T-helper 17 cell (primary cell): Measurements from ENCODE around the gene ERICH4. TPM values are rescaled to one million over a fixed set of nuclear protein-coding genes. Genes with fewer than 3 reads are reported as not detected.
A peak's percentile ranks its signal among the peaks of the same experiment; 100 is the strongest.
"Not testable (repeated sequence)": the region's sequence is repeated elsewhere in the genome, so short reads cannot be mapped to it uniquely, and the experiment has no call there.

Experiments
- ATAC-seq: fragments of 150-1000 bp; cut with Tn5 transposase; 2 replicates; pipeline ENCODE4 v1.10.0; 2021; ENCODE audit warnings: mild to moderate bottlenecking, moderate library complexity
- DNase-seq, 3 donors: peaks; one replicate each; pipeline versions ENCODE4 v3.0.0 to v3.0.0-alpha.2; 2020 to 2021
- H3K9me3 ChIP-seq: one replicate; pipeline ENCODE4 v1.7.0; 2013; ENCODE audit warnings: low read length, mild to moderate bottlenecking; ENCODE audit not compliant: control insufficient read depth, poor library complexity, severe bottlenecking
- H3K27ac Mint-ChIP-seq: one replicate; pipeline ENCODE4 v1.8.0; 2022; ENCODE audit warnings: mild to moderate bottlenecking, moderate library complexity, mixed read lengths
- H3K27me3 Mint-ChIP-seq: one replicate; pipeline ENCODE4 v1.8.0; 2022; ENCODE audit warnings: mixed read lengths
- H3K36me3 Mint-ChIP-seq: one replicate; pipeline ENCODE4 v1.8.0; 2022; ENCODE audit warnings: low read depth, mixed read lengths
- H3K4me1 Mint-ChIP-seq: one replicate; pipeline ENCODE4 v1.8.0; 2022; ENCODE audit warnings: mild to moderate bottlenecking, mixed read lengths
- H3K4me3 Mint-ChIP-seq: one replicate; pipeline ENCODE4 v1.8.0; 2022; ENCODE audit warnings: mild to moderate bottlenecking, moderate library complexity, mixed read lengths
- total RNA-seq, 4 donors: library from RNA in 2 of 4; stranded (reverse) in 2 of 4; gene quantifications; one replicate each; pipeline ENCODE4 v1.2.3 and lab custom pipeline; 2022 to 2026

ERICH4 gene
- total RNA-seq, 2 donors from 2014 or later: not detected

DNA sequence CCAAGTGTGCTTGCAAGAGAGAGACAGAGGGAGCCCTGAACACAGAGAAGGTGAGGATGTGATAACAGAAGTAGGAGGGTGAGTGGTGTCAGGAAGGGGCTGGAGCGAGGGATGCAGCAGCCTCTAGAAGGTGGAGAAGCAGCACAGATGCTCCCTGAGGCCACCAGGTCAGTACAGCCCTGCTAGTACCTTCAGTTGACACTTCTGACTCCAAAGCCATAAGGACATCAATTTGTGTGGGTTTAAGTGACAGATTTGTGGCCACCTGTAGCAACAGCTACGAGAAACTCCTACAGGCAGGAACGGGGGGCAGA, 6.9 kb downstream of the ERICH4 start:
- Mint-ChIP-seq H3K4me3 (peak overlapping the region; percentile 83), H3K4me1 (peaks cover 11% of the 10 kb centered on the region), H3K36me3 (no peaks in the 10 kb centered on the region), H3K27me3 (peaks cover 16% of the 10 kb centered on the region), H3K27ac (no peak overlapping the region)
- DNase-seq (no peak), ATAC-seq (peak; percentile 20)
- no peaks in the 10 kb centered on the region for H3K9me3 ChIP-seq

DNA sequence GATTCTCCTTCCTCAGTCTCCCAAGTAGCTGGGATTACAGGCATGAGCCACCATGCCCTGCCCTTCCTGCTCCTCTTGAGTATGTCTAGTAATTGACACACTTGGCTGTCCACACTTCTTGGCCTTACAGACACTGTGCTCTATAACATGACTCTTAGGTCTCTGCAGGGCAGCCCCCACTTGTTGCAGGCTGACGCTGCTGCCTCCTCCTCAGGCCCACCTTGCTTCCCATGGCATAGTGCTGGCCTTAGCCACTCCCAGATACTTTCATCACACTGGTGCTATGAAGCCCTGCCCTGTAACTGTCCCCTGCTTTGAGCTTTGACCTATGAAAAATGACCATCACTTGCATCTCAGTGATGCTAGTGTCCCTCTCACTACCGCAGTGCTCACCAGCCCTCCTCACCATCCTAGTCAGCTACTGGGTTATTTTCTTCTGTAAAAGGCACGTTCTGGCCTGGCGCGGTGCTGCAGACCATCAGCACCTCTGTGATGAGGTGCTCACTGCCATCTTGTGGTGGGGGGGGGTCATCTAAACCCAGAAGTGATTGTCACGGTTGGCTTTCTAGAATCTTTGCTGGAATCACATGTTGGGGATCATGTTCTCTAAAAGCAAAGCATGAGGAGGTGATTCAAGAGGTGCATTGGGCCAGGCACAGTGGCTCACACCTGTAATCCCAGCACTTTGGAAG, 9.8 kb downstream of the ERICH4 start:
- ATAC-seq (no peak), DNase-seq (no peak)
- peaks cover 9% of the 10 kb centered on the region for H3K27me3 Mint-ChIP-seq
- no peak overlapping the region for H3K27ac Mint-ChIP-seq
- no peaks in the 10 kb centered on the region for H3K36me3 Mint-ChIP-seq
- peaks cover 18% of the 10 kb centered on the region for H3K4me1 Mint-ChIP-seq
- no peaks in the 10 kb centered on the region for H3K9me3 ChIP-seq
- no peak overlapping the region for H3K4me3 Mint-ChIP-seq

GRCh38 chr19:41455936-41456335, 13.0 kb downstream of the ERICH4 start:
- no peaks in the 10 kb centered on the region for H3K36me3 Mint-ChIP-seq
- peaks cover 8% of the 10 kb centered on the region for H3K27me3 Mint-ChIP-seq
- no peaks in the 10 kb centered on the region for H3K9me3 ChIP-seq
- H3K27ac Mint-ChIP-seq: no peak overlapping the region
- DNase-seq: no peak
- no peak for ATAC-seq
- peaks cover 13% of the 10 kb centered on the region for H3K4me1 Mint-ChIP-seq
- H3K4me3 Mint-ChIP-seq: no peak overlapping the region

DNA sequence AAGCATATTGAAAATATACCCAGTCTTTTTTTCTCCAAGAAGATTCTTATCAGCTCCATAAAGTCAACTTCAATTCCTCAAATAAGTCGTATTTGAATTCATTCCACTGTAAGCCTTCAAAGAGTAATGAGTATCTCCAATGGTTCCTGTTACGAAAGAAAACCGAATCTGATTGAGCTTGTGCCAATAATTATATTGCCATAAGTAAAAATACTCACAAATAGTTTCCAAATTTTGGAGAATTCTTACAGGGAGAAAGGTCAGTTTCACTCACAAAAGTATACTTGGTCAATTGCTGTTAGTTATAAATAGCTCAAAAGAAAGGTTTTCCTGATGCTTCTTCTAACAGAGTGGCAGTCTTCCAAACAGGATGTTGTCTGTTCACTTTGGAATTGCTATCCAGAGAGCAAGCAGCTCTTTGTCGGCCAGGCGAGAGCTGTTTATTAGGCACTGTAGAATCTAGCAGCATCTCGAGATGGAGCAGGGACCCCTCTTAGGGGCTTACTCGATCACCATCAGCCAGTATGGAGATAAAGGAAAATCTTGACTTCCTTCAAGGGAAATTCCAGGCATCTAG, 13.5 kb downstream of the ERICH4 start:
- Mint-ChIP-seq H3K27ac (peak overlapping the region; percentile 62), H3K4me1 (peaks cover 13% of the 10 kb centered on the region), H3K4me3 (peak overlapping the region; percentile 50), H3K27me3 (peaks cover 8% of the 10 kb centered on the region), H3K36me3 (no peaks in the 10 kb centered on the region)
- no peaks in the 10 kb centered on the region for H3K9me3 ChIP-seq
- DNase-seq (no peak), ATAC-seq (no peak)

GRCh38 chr19:41457241-41457640, 14.3 kb downstream of the ERICH4 start:
- Mint-ChIP-seq H3K4me1 (peaks cover 16% of the 10 kb centered on the region), H3K4me3 (peak overlapping the region; percentile 31), H3K36me3 (no peaks in the 10 kb centered on the region), H3K27ac (peak overlapping the region; percentile 62), H3K27me3 (peaks cover 13% of the 10 kb centered on the region)
- no peaks in the 10 kb centered on the region for H3K9me3 ChIP-seq
- no peak for DNase-seq
- ATAC-seq: peak; percentile 97

DNA sequence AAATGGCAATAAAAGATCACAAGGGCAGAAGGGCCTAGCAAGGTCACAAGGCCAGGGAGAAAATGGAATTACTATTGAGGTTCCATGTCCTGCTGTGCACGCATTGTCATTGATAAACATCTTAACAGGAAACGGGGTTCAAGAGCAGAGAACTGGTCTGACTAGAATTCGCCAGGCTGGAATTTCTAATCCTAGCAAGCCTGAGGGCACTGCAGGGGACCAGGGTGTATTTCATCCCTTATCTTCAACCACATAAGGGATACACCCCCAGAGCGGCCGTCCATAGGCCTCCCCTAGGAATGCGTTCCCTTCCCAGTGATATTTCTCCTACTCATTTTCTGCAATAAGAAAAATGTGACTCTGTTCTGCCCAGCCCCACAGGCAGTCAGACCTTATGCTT, 19.5 kb downstream of the ERICH4 start:
- DNase-seq: no peak
- H3K4me1 Mint-ChIP-seq: peaks cover 9% of the 10 kb centered on the region
- H3K36me3 Mint-ChIP-seq: no peaks in the 10 kb centered on the region
- peak overlapping the region; percentile 19 for H3K4me3 Mint-ChIP-seq
- no peak overlapping the region for H3K27ac Mint-ChIP-seq
- no peaks in the 10 kb centered on the region for H3K9me3 ChIP-seq
- peaks cover 47% of the 10 kb centered on the region for H3K27me3 Mint-ChIP-seq
- ATAC-seq: no peak

DNA sequence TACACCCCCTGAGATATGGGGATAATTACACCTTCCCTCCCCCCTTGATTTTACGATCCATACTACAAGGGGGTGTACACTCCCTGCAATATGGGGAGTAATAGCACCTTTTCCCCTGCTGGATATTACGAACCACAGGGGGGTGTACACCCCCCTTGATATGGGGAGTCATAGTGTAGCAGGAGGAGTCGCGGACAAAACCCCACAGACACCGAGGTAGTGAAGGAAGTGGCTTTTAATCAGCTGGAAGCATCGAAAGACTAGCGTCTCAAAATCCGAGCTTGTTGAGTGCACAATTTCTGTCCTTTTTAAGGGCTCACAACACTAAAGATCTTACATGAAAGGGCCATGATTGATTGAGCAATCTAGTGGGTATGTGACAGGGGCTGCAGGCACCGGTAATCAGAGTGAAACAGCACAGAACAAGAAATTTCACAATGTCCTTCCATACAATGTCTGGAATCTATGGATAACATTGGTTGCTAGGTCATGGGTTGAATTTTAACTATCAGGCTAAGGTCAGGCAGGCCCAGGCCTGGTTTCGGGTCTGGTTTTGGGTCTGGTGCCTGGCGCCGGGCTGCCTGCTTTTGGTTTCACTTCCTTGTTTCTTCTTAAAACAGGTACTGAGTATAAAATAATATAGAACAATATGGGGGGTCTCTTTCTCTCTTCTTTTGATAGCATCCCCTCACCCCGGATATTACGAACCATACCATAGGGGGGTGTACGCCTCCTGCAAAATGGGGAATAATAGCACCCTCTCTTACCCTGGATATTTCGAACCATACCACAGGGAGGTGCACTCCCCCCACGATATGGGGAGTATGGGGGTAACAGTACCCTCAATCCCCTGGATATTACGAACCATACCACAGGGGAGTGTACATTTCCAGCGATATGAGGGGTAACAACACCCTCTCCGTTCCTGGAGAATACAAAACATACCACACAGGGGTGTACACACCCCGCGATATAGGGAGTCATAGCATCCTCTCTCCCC, 20.6 kb downstream of the ERICH4 start:
- H3K27ac Mint-ChIP-seq: peak overlapping the region; percentile 16
- H3K36me3 Mint-ChIP-seq, DNase-seq, H3K9me3 ChIP-seq, H3K4me1 Mint-ChIP-seq: not testable (repeated sequence)
- peak overlapping the region; percentile 78 for H3K4me3 Mint-ChIP-seq
- H3K27me3 Mint-ChIP-seq: peaks cover 58% of the 10 kb centered on the region
- peak; percentile 51 for ATAC-seq

DNA sequence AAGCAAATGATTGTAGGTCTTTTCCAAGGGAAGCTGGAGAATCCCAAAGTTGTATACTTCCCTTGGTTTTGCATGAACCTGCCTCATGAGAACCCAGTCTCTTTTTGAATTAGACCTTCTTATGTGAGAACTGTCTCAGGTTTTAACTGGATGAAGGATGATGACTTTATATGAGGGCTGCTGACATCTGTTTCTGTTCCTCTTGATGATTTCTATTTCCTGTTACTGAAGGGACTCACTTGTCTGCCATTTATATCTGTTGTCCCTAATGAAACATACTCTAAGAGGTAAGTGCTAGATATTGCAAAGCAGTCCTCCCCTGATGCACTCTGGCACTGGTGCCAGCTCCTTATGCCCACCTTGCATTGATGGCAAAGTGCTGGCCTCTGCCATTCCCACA, 33.6 kb downstream of the ERICH4 start:
- Mint-ChIP-seq H3K4me1 (peaks cover 3% of the 10 kb centered on the region), H3K27me3 (peaks cover 64% of the 10 kb centered on the region), H3K4me3 (no peak overlapping the region), H3K36me3 (no peaks in the 10 kb centered on the region), H3K27ac (no peak overlapping the region)
- DNase-seq (no peak), ATAC-seq (no peak)
- no peaks in the 10 kb centered on the region for H3K9me3 ChIP-seq

DNA sequence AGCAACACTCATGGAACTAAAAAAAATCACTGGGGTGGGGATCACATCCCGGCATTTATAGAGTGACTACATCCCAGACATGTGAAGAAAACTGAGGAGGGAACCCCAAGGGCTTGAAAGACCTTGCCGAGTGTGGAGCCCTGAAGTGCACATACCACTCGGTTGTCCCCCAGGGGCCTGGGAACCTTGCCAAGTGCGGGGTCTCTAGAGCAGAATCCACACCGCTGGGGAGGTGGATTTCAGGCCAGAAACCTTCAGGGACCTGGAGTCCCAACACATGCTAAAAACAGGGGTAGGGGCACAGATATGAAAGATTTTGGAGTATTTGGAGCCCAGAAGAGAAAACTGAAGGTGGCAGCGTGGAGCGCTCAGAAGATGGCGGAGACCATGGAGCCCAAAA, 35.2 kb downstream of the ERICH4 start:
- no peaks in the 10 kb centered on the region for H3K9me3 ChIP-seq
- no peak for ATAC-seq
- Mint-ChIP-seq H3K27ac (no peak overlapping the region), H3K4me3 (no peak overlapping the region), H3K4me1 (peaks cover 3% of the 10 kb centered on the region), H3K27me3 (peaks cover 60% of the 10 kb centered on the region), H3K36me3 (peaks cover 2% of the 10 kb centered on the region)
- no peak for DNase-seq

GRCh38 chr19:41478875-41479756, 36.2 kb downstream of the ERICH4 start:
- H3K27me3 Mint-ChIP-seq: peaks cover 61% of the 10 kb centered on the region
- H3K27ac Mint-ChIP-seq: no peak overlapping the region
- peaks cover 2% of the 10 kb centered on the region for H3K36me3 Mint-ChIP-seq
- H3K9me3 ChIP-seq: no peaks in the 10 kb centered on the region
- no peak overlapping the region for H3K4me3 Mint-ChIP-seq
- H3K4me1 Mint-ChIP-seq: peaks cover 3% of the 10 kb centered on the region
- DNase-seq: no peak
- ATAC-seq: no peak

GRCh38 chr19:41479757-41480191, 36.8 kb downstream of the ERICH4 start:
- H3K4me3 Mint-ChIP-seq: no peak overlapping the region
- no peak overlapping the region for H3K27ac Mint-ChIP-seq
- DNase-seq: no peak
- peaks cover 2% of the 10 kb centered on the region for H3K36me3 Mint-ChIP-seq
- ATAC-seq: no peak
- peaks cover 65% of the 10 kb centered on the region for H3K27me3 Mint-ChIP-seq
- H3K9me3 ChIP-seq: no peaks in the 10 kb centered on the region
- H3K4me1 Mint-ChIP-seq: peaks cover 3% of the 10 kb centered on the region

- Mint-ChIP-seq H3K4me1 (peaks cover 3% of the 10 kb centered on the region), H3K27ac (no peak overlapping the region), H3K36me3 (peaks cover 2% of the 10 kb centered on the region), H3K4me3 (no peak overlapping the region), H3K27me3 (peaks cover 71% of the 10 kb centered on the region)
- DNase-seq (no peak), ATAC-seq (no peak)
- no peaks in the 10 kb centered on the region for H3K9me3 ChIP-seq
These were observed 37.4 kb downstream of the ERICH4 start for GRCh38 chr19:41480336-41480735.
